ENCODE results near the gene RFTN1.

DNA sequence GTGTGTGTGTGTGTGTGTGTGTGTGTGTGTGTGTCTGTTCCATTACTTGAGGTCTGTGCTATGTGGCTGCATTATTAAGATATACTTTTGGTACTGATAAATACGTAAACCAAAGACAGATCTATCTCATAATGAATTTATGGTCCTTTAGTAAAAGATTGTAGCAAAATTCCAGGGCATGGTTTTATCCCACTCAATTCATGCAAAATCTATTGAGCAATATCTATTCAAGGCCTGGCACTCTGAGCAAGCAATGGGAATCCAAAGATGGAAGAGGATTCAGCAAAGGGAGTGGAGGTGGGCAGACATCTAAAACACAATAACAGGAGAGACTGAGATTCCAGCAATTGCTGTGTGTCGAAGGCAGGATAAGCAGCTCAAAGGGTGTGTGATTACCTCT is 86.8 kb downstream of the RFTN1 start:
- no peak for TF ChIP-seq EP300 (IDR thresholded peaks at IDR 0.05)
- TF ChIP-seq POLR2AphosphoS5 (IDR thresholded peaks at IDR 0.05), result no peak

All from sigmoid colon (tissue), 4 donors.